Endothelial cell of umbilical vein (primary cell): ENCODE measurements around the gene PNMA1. TPM values are rescaled to one million over a fixed set of nuclear protein-coding genes. Genes with fewer than 3 reads are reported as not detected.

Source experiments
- BruUV-seq: library from RNA; stranded (reverse); fragments of 400-500 nt; replicated peaks from 2 replicates; lab custom pipeline; 2021; lab: Mats Ljungman, UMichigan
- CTCF ChIA-PET: fragments of 300-600, 350-600 bp; sonication (Branson Sonifier 250); formaldehyde crosslinking; loops from one replicate; lab custom pipeline; 2021; ENCODE audit warnings: antibody characterized with exemption, inconsistent platforms; lab: Charles Lee
- POLR2A ChIA-PET: fragments of 300-600, 350-600 bp; sonication (Branson Sonifier 250); formaldehyde crosslinking; loops from one replicate; lab custom pipeline; 2021; ENCODE audit warnings: antibody characterized with exemption, inconsistent platforms; lab: Charles Lee
- DNase-seq: peaks from one replicate; pipeline ENCODE4 v3.0.0-alpha.2; 2011; ENCODE audit warnings: low read depth, low spot score
- FAIRE-seq: peaks from 2 replicates; lab custom pipeline; 2011; peaks lifted over from hg19 to GRCh38; lab: Jason Lieb, UNC
- H2AFZ ChIP-seq: 2 replicates; pipeline ENCODE4 v1.6.0; 2012; ENCODE audit warnings: low read depth, low read length, control low read depth, inconsistent platforms
- H3K27ac ChIP-seq: 2 replicates; pipeline ENCODE4 v1.5.1; 2011; ENCODE audit warnings: low read depth, mild to moderate bottlenecking, control low read depth, low read length, moderate library complexity; ENCODE audit not compliant: insufficient read depth
- H3K27me3 ChIP-seq, 2 experiments: 2 replicates each; pipeline versions ENCODE4 v1.6.0 to v1.6.1; 2011; ENCODE audit warnings: low read length in 2 of 2, mixed read lengths in 1 of 2; ENCODE audit not compliant: control insufficient read depth in 2 of 2, insufficient read depth in 2 of 2
- H3K36me3 ChIP-seq, 2 experiments: 2 replicates in 1 of 2; 3 replicates in 1 of 2; pipeline ENCODE4 v1.5.1; 2011; ENCODE audit warnings: low read length in 2 of 2, mild to moderate bottlenecking in 1 of 2, moderate library complexity in 1 of 2; ENCODE audit not compliant: control insufficient read depth in 2 of 2, insufficient read depth in 2 of 2; ENCODE audit errors: extremely low read depth in 1 of 2
- H3K4me1 ChIP-seq: 3 replicates; pipeline ENCODE4 v1.5.1; 2011; ENCODE audit warnings: mild to moderate bottlenecking, low read length; ENCODE audit not compliant: control insufficient read depth, insufficient read depth; ENCODE audit errors: extremely low read depth
- H3K4me2 ChIP-seq: 2 replicates; pipeline ENCODE4 v1.6.1; 2011; ENCODE audit warnings: low read length, control low read depth, mixed read lengths; ENCODE audit not compliant: insufficient read depth
- H3K4me3 ChIP-seq, 3 experiments: fragments of 200-600 bp in 1 of 3; sonication (generic), shearing (Covaris generic) in 1 of 3; replicated peaks in 1 of 3; 2 replicates each; pipeline ENCODE4 v1.5.1; 2011 to 2016; ENCODE audit warnings: control low read depth in 3 of 3, low read length in 3 of 3, mild to moderate bottlenecking in 2 of 3, inconsistent platforms in 1 of 3, low read depth in 1 of 3, moderate library complexity in 1 of 3; ENCODE audit not compliant: insufficient read depth in 1 of 3
- H3K79me2 ChIP-seq: 2 replicates; pipeline ENCODE4 v1.6.0; 2012; ENCODE audit warnings: low read length, inconsistent platforms; ENCODE audit not compliant: control insufficient read depth, insufficient read depth
- H3K9ac ChIP-seq: replicated peaks from 2 replicates; pipeline ENCODE3; 2011; ENCODE audit warnings: low read length, control low read depth; ENCODE audit not compliant: insufficient read depth; ENCODE audit errors: extremely low read depth
- H3K9me1 ChIP-seq: replicated peaks from 3 replicates; pipeline ENCODE4 v1.6.0; 2011; ENCODE audit warnings: mild to moderate bottlenecking, low read length; ENCODE audit not compliant: control insufficient read depth, insufficient read depth; ENCODE audit errors: extremely low read depth
- H3K9me3 ChIP-seq: replicated peaks from 2 replicates; pipeline ENCODE4 v1.5.1; 2012; ENCODE audit warnings: low read length, inconsistent platforms; ENCODE audit not compliant: control insufficient read depth, insufficient read depth
- H4K20me1 ChIP-seq: replicated peaks from 2 replicates; pipeline ENCODE3; 2011; ENCODE audit warnings: mild to moderate bottlenecking, low read length; ENCODE audit not compliant: control insufficient read depth, insufficient read depth; ENCODE audit errors: extremely low read depth
- EZH2 ChIP-seq: IDR thresholded peaks from 2 replicates; pipeline ENCODE4 v1.6.1; 2012; ENCODE audit warnings: borderline replicate concordance, low read depth, mild to moderate bottlenecking, moderate library complexity, low read length, inconsistent platforms; ENCODE audit not compliant: severe bottlenecking
- FOS ChIP-seq: IDR thresholded peaks from 2 replicates; pipeline ENCODE4 v1.6.1; 2011; ENCODE audit warnings: mild to moderate bottlenecking, low read length, moderate library complexity, borderline replicate concordance; ENCODE audit not compliant: insufficient read depth
- GATA2 ChIP-seq: IDR thresholded peaks from 2 replicates; pipeline ENCODE4 v1.7.0; 2011; ENCODE audit warnings: low read depth, mild to moderate bottlenecking, moderate library complexity, mixed read lengths, low read length; ENCODE audit not compliant: insufficient read length, insufficient read depth
- JUN ChIP-seq: IDR thresholded peaks from 2 replicates; pipeline ENCODE4 v1.6.1; 2011; ENCODE audit warnings: borderline replicate concordance, low read depth; ENCODE audit not compliant: insufficient read length, insufficient read depth
- MYC ChIP-seq: IDR thresholded peaks from one replicate; pipeline ENCODE4 v1.6.1; 2011; ENCODE audit warnings: mild to moderate bottlenecking, low read depth, low read length
- POLR2A ChIP-seq: IDR thresholded peaks from 2 replicates; pipeline ENCODE4 v1.6.1; 2012; ENCODE audit warnings: low read depth, mild to moderate bottlenecking, control low read depth, low read length
- POLR2AphosphoS5 ChIP-seq: IDR thresholded peaks from 2 replicates; pipeline ENCODE4 v1.6.1; 2012; ENCODE audit warnings: low read depth, mild to moderate bottlenecking, control low read depth, low read length, moderate library complexity; ENCODE audit not compliant: insufficient read depth
- dilution Hi-C: fragments of 300-500 bp; cut with MboI; formaldehyde crosslinking; loops from one replicate; pipeline ENCODE4 v1.15.0; 2019; ENCODE audit warnings: low sequenced_read_pairs; ENCODE audit not compliant: extremely low pct_ligation_motif_present
- intact Hi-C: fragments of 100-400 bp; cut with micrococcal nuclease; formaldehyde crosslinking; loops from one replicate; pipeline ENCODE4 v1.10.0; 2022
- polyA plus RNA-seq, 4 experiments: library from polyadenylated mRNA; depleted of rRNA in 3 of 4; stranded (reverse) in 3 of 4; unstranded in 1 of 4; fragments of >200 nt; gene quantifications; 2 replicates each; pipeline versions ENCODE4 v1.2.1 to v1.2.3, GENCODE V29; 2011 to 2012; ENCODE audit warnings: missing spikeins in 1 of 4
- total RNA-seq: library from RNA; stranded (reverse); gene quantifications from 2 replicates; pipeline ENCODE4 v1.2.3, GENCODE V29; 2021
- TF ChIP-seq, protein P1 (sequence below): IDR thresholded peaks from 2 replicates; pipeline ENCODE4 v1.6.1; 2011; ENCODE audit not compliant: insufficient read depth, insufficient read length
- TF ChIP-seq, protein P2 (sequence below), 2 donors: IDR thresholded peaks; 1 replicate in 1 of 2; 2 replicates in 1 of 2; pipeline ENCODE4 v1.5.1; 2011; ENCODE audit warnings: low read length in 2 of 2, mild to moderate bottlenecking in 2 of 2, moderate library complexity in 2 of 2, control low read depth in 1 of 2, inconsistent platforms in 1 of 2, low read depth in 1 of 2; ENCODE audit not compliant: insufficient read depth in 1 of 2; ENCODE audit errors: extremely low read depth in 1 of 2

The PNMA1 gene
- total and polyA plus RNA-seq, 2 donors (not counting 3 experiments of a cell fraction or from before 2014, with no cell fraction given): 29.8 to 82.6 TPM

DNA sequence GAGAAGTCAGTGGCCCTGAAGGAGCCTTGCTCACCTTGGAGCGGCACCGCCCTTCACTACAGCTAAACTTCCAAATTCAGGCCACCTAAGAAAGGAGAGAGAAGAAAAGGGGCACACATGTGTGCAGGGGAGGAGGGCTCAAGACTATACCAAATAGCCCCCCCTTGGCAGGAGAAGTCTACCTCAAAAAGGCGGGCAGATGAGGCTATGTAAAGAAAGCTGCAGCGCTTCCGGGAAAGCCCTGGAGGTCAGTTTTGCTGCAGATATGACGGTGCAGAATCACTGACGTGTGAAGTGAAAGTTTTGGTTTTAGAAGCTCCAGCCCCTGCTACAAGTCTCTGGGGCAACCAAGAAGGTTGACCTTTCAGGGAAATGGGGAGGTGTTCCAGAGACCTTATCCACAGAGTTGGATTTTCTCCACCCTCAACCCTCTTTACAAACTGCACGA lies 48.2 kb upstream of the PNMA1 start:
- no peak overlapping the region for H2AFZ ChIP-seq
- intact Hi-C loops (no loop called here), dilution Hi-C loops (no loop called here)
- peaks cover 63% of the 10 kb centered on the region for H3K79me2 ChIP-seq
- H4K20me1 ChIP-seq: no peaks in the 10 kb centered on the region
- H3K36me3 ChIP-seq: no peaks in the 10 kb centered on the region
- ChIA-PET CTCF (interaction anchor here (10.8 kb wide), 1 partner anchor 33 kb away, joined by 245 read pairs; no protein-coding TSS in a partner anchor), POLR2A (no interaction called here)
- H3K9me1 ChIP-seq: no peaks in the 10 kb centered on the region
- no peak overlapping the region for H3K4me3 ChIP-seq
- TF ChIP-seq POLR2A (no peak), JUN (no peak), MYC (no peak)
- H3K9ac ChIP-seq: no peak overlapping the region
- BruUV-seq: no TSS peak
- no peaks in the 10 kb centered on the region for H3K27me3 ChIP-seq
- no peaks in the 10 kb centered on the region for H3K9me3 ChIP-seq
- no peak for FAIRE-seq
- H3K27ac ChIP-seq: no peak overlapping the region
- H3K4me1 ChIP-seq: peaks cover 35% of the 10 kb centered on the region
- no peak for DNase-seq
- no peak overlapping the region for H3K4me2 ChIP-seq

DNA sequence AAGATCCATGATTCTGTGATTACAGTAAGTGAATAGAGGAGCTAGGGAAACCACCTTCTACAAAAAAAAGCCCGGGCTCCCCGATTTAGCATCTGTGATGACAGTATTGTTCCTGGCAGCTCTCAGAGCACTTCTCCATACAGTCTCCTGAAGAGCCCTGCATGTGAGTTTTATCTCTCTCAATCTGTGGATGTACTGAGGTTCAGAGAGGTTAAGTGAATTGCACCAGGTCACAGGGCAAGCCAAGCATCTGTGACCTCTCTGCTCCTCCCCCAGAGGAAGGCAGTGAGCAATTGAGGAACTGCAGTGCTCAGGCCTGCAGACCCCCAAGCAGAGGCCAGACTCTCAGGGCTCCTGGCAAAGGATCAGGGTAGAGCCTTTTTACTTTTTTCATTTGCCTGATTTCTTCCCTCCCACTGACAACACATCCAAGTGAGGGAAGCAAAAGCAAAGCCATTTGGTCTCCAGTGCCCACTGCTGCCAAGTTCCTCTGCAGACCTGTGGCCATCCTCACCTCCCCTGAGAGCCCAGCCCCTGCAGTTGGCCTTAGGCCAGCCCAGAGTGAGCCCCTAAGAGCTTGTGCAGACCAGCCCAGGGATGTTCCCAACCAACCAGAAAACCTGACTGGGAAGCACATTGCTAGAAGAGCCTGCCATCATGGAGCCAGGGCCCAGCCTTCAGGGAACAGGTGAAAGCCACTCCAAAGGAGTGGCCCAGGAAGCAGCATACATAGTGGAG lies 47.6 kb upstream of the PNMA1 start:
- H3K9me1 ChIP-seq: no peaks in the 10 kb centered on the region
- POLR2A ChIA-PET: no interaction called here
- FAIRE-seq (no peak), DNase-seq (no peak)
- no TSS peak for BruUV-seq
- H3K4me2 ChIP-seq: no peak overlapping the region
- no peaks in the 10 kb centered on the region for H3K9me3 ChIP-seq
- H3K36me3 ChIP-seq: no peaks in the 10 kb centered on the region
- no peak overlapping the region for H3K9ac ChIP-seq
- H2AFZ ChIP-seq: no peak overlapping the region
- H3K4me1 ChIP-seq: peaks cover 41% of the 10 kb centered on the region
- no peaks in the 10 kb centered on the region for H4K20me1 ChIP-seq
- dilution Hi-C loops (no loop called here), intact Hi-C loops (no loop called here)
- TF ChIP-seq GATA2 (no peak), POLR2A (no peak), EZH2 (no peak), FOS (no peak), POLR2AphosphoS5 (no peak), MYC (no peak), JUN (no peak)
- TF ChIP-seq, protein P1, sequence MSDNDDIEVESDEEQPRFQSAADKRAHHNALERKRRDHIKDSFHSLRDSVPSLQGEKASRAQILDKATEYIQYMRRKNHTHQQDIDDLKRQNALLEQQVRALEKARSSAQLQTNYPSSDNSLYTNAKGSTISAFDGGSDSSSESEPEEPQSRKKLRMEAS: no peak
- TF ChIP-seq, protein P2, sequence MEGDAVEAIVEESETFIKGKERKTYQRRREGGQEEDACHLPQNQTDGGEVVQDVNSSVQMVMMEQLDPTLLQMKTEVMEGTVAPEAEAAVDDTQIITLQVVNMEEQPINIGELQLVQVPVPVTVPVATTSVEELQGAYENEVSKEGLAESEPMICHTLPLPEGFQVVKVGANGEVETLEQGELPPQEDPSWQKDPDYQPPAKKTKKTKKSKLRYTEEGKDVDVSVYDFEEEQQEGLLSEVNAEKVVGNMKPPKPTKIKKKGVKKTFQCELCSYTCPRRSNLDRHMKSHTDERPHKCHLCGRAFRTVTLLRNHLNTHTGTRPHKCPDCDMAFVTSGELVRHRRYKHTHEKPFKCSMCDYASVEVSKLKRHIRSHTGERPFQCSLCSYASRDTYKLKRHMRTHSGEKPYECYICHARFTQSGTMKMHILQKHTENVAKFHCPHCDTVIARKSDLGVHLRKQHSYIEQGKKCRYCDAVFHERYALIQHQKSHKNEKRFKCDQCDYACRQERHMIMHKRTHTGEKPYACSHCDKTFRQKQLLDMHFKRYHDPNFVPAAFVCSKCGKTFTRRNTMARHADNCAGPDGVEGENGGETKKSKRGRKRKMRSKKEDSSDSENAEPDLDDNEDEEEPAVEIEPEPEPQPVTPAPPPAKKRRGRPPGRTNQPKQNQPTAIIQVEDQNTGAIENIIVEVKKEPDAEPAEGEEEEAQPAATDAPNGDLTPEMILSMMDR (IDR thresholded peaks at IDR 0.05; ENCODE audit: extremely low read depth in 1 of 2, insufficient read depth in 1 of 2, low read depth in 1 of 2, low read length in 2 of 2): no peak
- no peaks in the 10 kb centered on the region for H3K27me3 ChIP-seq
- H3K79me2 ChIP-seq: peaks cover 68% of the 10 kb centered on the region
- CTCF ChIA-PET: interaction anchor here (10.8 kb wide), 1 partner anchor 33 kb away, joined by 245 read pairs; no protein-coding TSS in a partner anchor
- peak overlapping the region; percentile 96 for H3K27ac ChIP-seq
- H3K4me3 ChIP-seq: no peak overlapping the region
